AG09309 (cell line): Measurements from ENCODE around the gene ANO6.
A peak's percentile ranks its signal among the peaks of the same experiment; 100 is the strongest.

Experiments
- DNase-seq: peaks from one replicate; pipeline ENCODE4 v3.0.0-alpha.2; 2010; ENCODE audit warnings: low read depth
- H3K4me3 ChIP-seq: 2 replicates; pipeline ENCODE4 v1.5.1; 2011; ENCODE audit warnings: mild to moderate bottlenecking, low read depth, low read length, moderate library complexity; ENCODE audit not compliant: control insufficient read depth
- CTCF ChIP-seq: IDR thresholded peaks from 2 replicates; pipeline ENCODE4 v1.5.1; 2011; ENCODE audit warnings: mild to moderate bottlenecking, low read depth, low read length, inconsistent platforms; ENCODE audit not compliant: insufficient read depth, control insufficient read depth; ENCODE audit errors: missing control alignments

ANO6 gene

GRCh38 chr12:45433441-45433868, 217.6 kb downstream of the ANO6 start:
- no peak overlapping the region for H3K4me3 ChIP-seq
- TF ChIP-seq CTCF, result no peak
- no peak for DNase-seq

GRCh38 chr12:45434094-45434493, 218.2 kb downstream of the ANO6 start:
- TF ChIP-seq CTCF, result no peak
- no peak overlapping the region for H3K4me3 ChIP-seq
- DNase-seq, result no peak

DNA sequence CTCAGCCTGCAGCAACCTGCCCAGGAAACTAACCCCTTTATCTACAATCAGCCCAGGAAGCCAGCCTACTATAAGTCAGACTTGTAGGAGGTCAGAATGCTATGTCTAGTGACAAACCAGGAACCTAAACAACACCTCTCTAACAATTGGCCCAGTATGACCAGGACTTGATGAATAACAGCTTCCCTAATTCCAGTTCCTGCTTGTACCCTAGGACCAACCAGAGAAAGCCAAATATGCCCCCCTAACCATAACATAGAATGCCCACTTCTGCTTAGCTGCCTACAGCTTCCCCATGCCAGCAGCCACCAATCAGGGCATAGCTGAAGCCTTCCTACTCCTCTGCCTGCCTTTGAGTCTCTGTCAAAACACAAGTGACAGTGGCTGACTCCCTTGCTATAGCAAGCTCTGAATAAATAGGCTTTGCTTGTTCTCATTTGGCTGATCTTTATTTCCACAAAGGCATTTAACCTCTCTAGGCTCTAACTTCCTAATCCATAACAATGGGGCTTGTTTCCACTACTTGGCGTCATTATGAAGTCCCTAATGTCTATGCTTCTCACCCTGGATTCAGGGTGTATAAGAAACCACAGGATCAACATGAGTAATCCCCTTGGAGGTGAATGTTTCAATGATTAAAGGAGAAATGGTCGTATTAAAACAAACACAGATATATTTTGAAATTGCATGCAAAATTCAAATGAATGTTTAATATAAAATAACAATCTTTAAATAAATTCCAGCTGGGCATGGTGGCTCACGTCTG, 220.2 kb downstream of the ANO6 start:
- H3K4me3 ChIP-seq, result no peak overlapping the region
- peak; percentile 2 for DNase-seq
- TF ChIP-seq CTCF, result no peak

GRCh38 chr12:45439039-45439438, 223.1 kb downstream of the ANO6 start:
- H3K4me3 ChIP-seq, result no peak overlapping the region
- no peak for DNase-seq
- no peak for TF ChIP-seq CTCF

DNA sequence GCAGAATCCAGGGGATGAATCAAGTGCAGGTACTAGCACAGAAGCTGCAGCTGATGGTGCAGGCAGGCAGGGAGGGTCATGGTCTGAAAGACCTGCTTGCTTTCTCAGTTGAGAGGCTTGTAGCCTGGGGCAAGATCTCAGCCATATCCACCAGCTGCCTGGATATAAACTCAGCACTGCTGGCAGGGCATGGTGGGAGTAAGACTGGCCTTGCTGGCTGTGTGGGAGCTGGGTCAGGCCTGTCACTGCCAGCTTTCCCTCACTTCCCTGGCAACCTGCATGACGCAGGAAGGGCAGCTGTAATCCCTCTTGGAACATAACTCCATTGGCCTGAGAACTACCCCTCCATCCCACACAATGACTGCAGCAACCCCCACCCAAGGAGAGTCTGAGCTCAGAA, 230.1 kb downstream of the ANO6 start:
- H3K4me3 ChIP-seq, result no peak overlapping the region
- no peak for TF ChIP-seq CTCF
- DNase-seq, result no peak

GRCh38 chr12:45458238-45458637, 242.3 kb downstream of the ANO6 start:
- no peak for DNase-seq

More at GRCh38 chr12:45458238-45458637, 242.3 kb downstream of the ANO6 start:
- TF ChIP-seq CTCF, result no peak
- no peak overlapping the region for H3K4me3 ChIP-seq
